IMR-90 (cell line): ENCODE data around the gene C17orf67. TPM values are rescaled to one million over a fixed set of nuclear protein-coding genes. Genes with fewer than 3 reads are reported as not detected.

Experiments used
- ATAC-seq: fragments of 200-7000 bp; cut with Tn5 transposase; 2 replicates; pipeline ENCODE4 v1.9.1; 2020; ENCODE audit warnings: low read depth, mild to moderate bottlenecking, moderate library complexity
- BruUV-seq: library from RNA; stranded (reverse); fragments of 400-500 nt; replicated peaks from 2 replicates; lab custom pipeline; 2021; lab: Mats Ljungman, UMichigan
- CTCF ChIA-PET: fragments of 300-600 bp; formaldehyde crosslinking; extraction: SDS; loops from one replicate; lab custom pipeline; 2021; ENCODE audit warnings: antibody characterized with exemption; lab: Yijun Ruan, JAX
- POLR2A ChIA-PET: fragments of 300-600 bp; sonication (Branson Sonifier 250); formaldehyde crosslinking; loops from one replicate; lab custom pipeline; 2022; ENCODE audit warnings: antibody characterized with exemption; ENCODE audit not compliant: unreplicated experiment; lab: Charles Lee
- DNase-seq: peaks from one replicate; pipeline ENCODE4 v3.0.0; 2013
- H2AFZ ChIP-seq: replicated peaks from 2 replicates; pipeline ENCODE3; 2013; ENCODE audit warnings: low read length, mild to moderate bottlenecking; ENCODE audit not compliant: poor library complexity
- H2AK5ac ChIP-seq: 2 replicates; pipeline ENCODE4 v1.6.1; 2013; ENCODE audit warnings: low read depth, low read length, inconsistent platforms
- H2AK9ac ChIP-seq: replicated peaks from 2 replicates; pipeline ENCODE3; 2013; ENCODE audit warnings: mild to moderate bottlenecking, low read depth, low read length, moderate library complexity; ENCODE audit not compliant: poor library complexity
- H2BK120ac ChIP-seq: 2 replicates; pipeline ENCODE4 v1.6.1; 2013; ENCODE audit warnings: low read depth, low read length, inconsistent platforms
- H2BK15ac ChIP-seq: 3 replicates; pipeline ENCODE4 v1.6.1; 2013; ENCODE audit warnings: low read depth, low read length, inconsistent platforms
- H2BK20ac ChIP-seq: 2 replicates; pipeline ENCODE4 v1.6.1; 2013; ENCODE audit warnings: low read depth, mild to moderate bottlenecking, inconsistent platforms, low read length, moderate library complexity
- H2BK5ac ChIP-seq: 2 replicates; pipeline ENCODE4 v1.6.1; 2013; ENCODE audit warnings: mild to moderate bottlenecking, low read depth, low read length, inconsistent platforms; ENCODE audit not compliant: poor library complexity, severe bottlenecking
- H3K14ac ChIP-seq: replicated peaks from 2 replicates; pipeline ENCODE4 v1.6.1; 2013; ENCODE audit warnings: low read depth, low read length, inconsistent platforms
- H3K18ac ChIP-seq: 2 replicates; pipeline ENCODE4 v1.6.1; 2013; ENCODE audit warnings: low read depth, low read length, control low read depth
- H3K23ac ChIP-seq: 2 replicates; pipeline ENCODE4 v1.6.1; 2013; ENCODE audit warnings: low read depth, low read length, inconsistent platforms
- H3K27ac ChIP-seq: 2 replicates; pipeline ENCODE4 v1.5.1; 2013; ENCODE audit warnings: mild to moderate bottlenecking, control low read depth, low read length; ENCODE audit not compliant: insufficient read depth
- H3K27me3 ChIP-seq: 2 replicates; pipeline ENCODE4 v1.6.1; 2013; ENCODE audit warnings: low read length; ENCODE audit not compliant: control insufficient read depth, insufficient read depth
- H3K36me3 ChIP-seq: 2 replicates; pipeline ENCODE4 v1.6.1; 2013; ENCODE audit warnings: low read length, mixed read lengths; ENCODE audit not compliant: control insufficient read depth, insufficient read depth
- H3K4ac ChIP-seq: 2 replicates; pipeline ENCODE4 v1.6.1; 2013; ENCODE audit warnings: low read depth, low read length, inconsistent platforms
- H3K4me1 ChIP-seq: 2 replicates; pipeline ENCODE4 v1.6.1; 2013; ENCODE audit warnings: low read length, mixed read lengths; ENCODE audit not compliant: control insufficient read depth, insufficient read depth
- H3K4me2 ChIP-seq: 2 replicates; pipeline ENCODE4 v1.6.1; 2013; ENCODE audit warnings: low read depth, mild to moderate bottlenecking, control low read depth, low read length, moderate library complexity
- H3K4me3 ChIP-seq: 2 replicates; pipeline ENCODE4 v1.5.1; 2013; ENCODE audit warnings: low read depth, mild to moderate bottlenecking, control low read depth, low read length, moderate library complexity; ENCODE audit not compliant: insufficient read depth
- H3K56ac ChIP-seq: 2 replicates; pipeline ENCODE4 v1.6.1; 2013; ENCODE audit warnings: low read length, inconsistent platforms; ENCODE audit not compliant: insufficient read depth; ENCODE audit errors: extremely low read depth
- H3K79me1 ChIP-seq, 2 experiments: 2 replicates each; pipeline ENCODE4 v1.6.1; 2013; ENCODE audit warnings: low read length in 2 of 2, inconsistent platforms in 1 of 2, low read depth in 1 of 2
- H3K9ac ChIP-seq: 2 replicates; pipeline ENCODE4 v1.6.1; 2013; ENCODE audit warnings: low read depth, low read length, control low read depth
- H3K9me1 ChIP-seq: 2 replicates; pipeline ENCODE4 v1.6.1; 2013; ENCODE audit warnings: low read length, inconsistent platforms; ENCODE audit not compliant: insufficient read depth
- H3K9me3 ChIP-seq: 2 replicates; pipeline ENCODE4 v1.6.1; 2013; ENCODE audit warnings: low read length; ENCODE audit not compliant: control insufficient read depth, insufficient read depth
- H4K20me1 ChIP-seq: 2 replicates; pipeline ENCODE4 v1.6.1; 2013; ENCODE audit warnings: low read length, inconsistent platforms; ENCODE audit not compliant: insufficient read depth
- H4K5ac ChIP-seq: 2 replicates; pipeline ENCODE4 v1.6.1; 2013; ENCODE audit warnings: mild to moderate bottlenecking, low read depth, low read length, control low read depth
- H4K8ac ChIP-seq, 2 experiments: 2 replicates each; pipeline ENCODE4 v1.6.1; 2013; ENCODE audit warnings: low read depth in 2 of 2, low read length in 2 of 2, control low read depth in 1 of 2, inconsistent platforms in 1 of 2
- H4K91ac ChIP-seq: 2 replicates; pipeline ENCODE4 v1.6.1; 2013; ENCODE audit warnings: low read depth, low read length, inconsistent platforms; ENCODE audit not compliant: insufficient read depth
- BHLHE40 ChIP-seq: fragments of 150-350 bp; IDR thresholded peaks from 2 replicates; pipeline ENCODE4 v1.6.1; 2016; ENCODE audit warnings: mild to moderate bottlenecking, low read depth, low read length
- CEBPB ChIP-seq: IDR thresholded peaks from 2 replicates; pipeline ENCODE4 v1.6.1; 2012; ENCODE audit warnings: low read depth, low read length, improper control_type of control experiment
- CHD1 ChIP-seq: IDR thresholded peaks from 2 replicates; pipeline ENCODE4 v1.6.1; 2012; ENCODE audit warnings: low read depth, low read length, improper control_type of control experiment
- ELK1 ChIP-seq: fragments of 150-350 bp; IDR thresholded peaks from 2 replicates; pipeline ENCODE4 v1.6.1; 2016; ENCODE audit warnings: low read depth, mild to moderate bottlenecking, low read length, moderate library complexity, borderline replicate concordance
- FOS ChIP-seq: fragments of 150-350 bp; IDR thresholded peaks from 2 replicates; pipeline ENCODE4 v1.6.1; 2016; ENCODE audit warnings: low read depth, low read length
- MAFK ChIP-seq: IDR thresholded peaks from 2 replicates; pipeline ENCODE4 v1.6.1; 2012; ENCODE audit warnings: low read depth, low read length, improper control_type of control experiment
- MAZ ChIP-seq: IDR thresholded peaks from 2 replicates; pipeline ENCODE4 v1.6.1; 2012; ENCODE audit warnings: low read depth, mild to moderate bottlenecking, low read length, improper control_type of control experiment, moderate library complexity, borderline replicate concordance
- MXI1 ChIP-seq: IDR thresholded peaks from 2 replicates; pipeline ENCODE4 v1.6.1; 2012; ENCODE audit warnings: low read depth, mild to moderate bottlenecking, low read length, moderate library complexity, borderline replicate concordance
- NFE2L2 ChIP-seq: fragments of 150-350 bp; IDR thresholded peaks from 2 replicates; pipeline ENCODE4 v1.6.1; 2016; ENCODE audit warnings: low read depth, mild to moderate bottlenecking, low read length
- POLR2A ChIP-seq: IDR thresholded peaks from 2 replicates; pipeline ENCODE4 v1.6.1; 2012; ENCODE audit warnings: mild to moderate bottlenecking, low read depth, low read length
- RAD21 ChIP-seq: IDR thresholded peaks from 2 replicates; pipeline ENCODE4 v1.6.1; 2012; ENCODE audit warnings: low read length, improper control_type of control experiment
- RCOR1 ChIP-seq: IDR thresholded peaks from 2 replicates; pipeline ENCODE4 v1.6.1; 2012; ENCODE audit warnings: mild to moderate bottlenecking, low read length, improper control_type of control experiment; ENCODE audit not compliant: insufficient replicate concordance
- RFX5 ChIP-seq: IDR thresholded peaks from 2 replicates; pipeline ENCODE4 v1.8.0; 2012; ENCODE audit warnings: low read depth, mild to moderate bottlenecking, low read length, moderate library complexity
- SMC3 ChIP-seq: fragments of 150-350 bp; IDR thresholded peaks from 2 replicates; pipeline ENCODE4 v1.6.1; 2016; ENCODE audit warnings: low read depth, mild to moderate bottlenecking, antibody characterized with exemption, low read length, moderate library complexity
- dilution Hi-C: fragments of 300-500 bp; cut with HindIII; formaldehyde crosslinking; loops from one replicate; pipeline ENCODE4 v1.14.3; 2018; ENCODE audit warnings: low sequenced_read_pairs; ENCODE audit not compliant: unreplicated experiment
- in situ Hi-C: fragments of 300-500 bp; cut with MboI; formaldehyde crosslinking; loops from 3 replicates; pipeline ENCODE4 v1.14.3; 2019; ENCODE audit warnings: low sequenced_read_pairs, inconsistent platforms, mixed read lengths
- intact Hi-C: fragments of 100-400 bp; cut with micrococcal nuclease; formaldehyde crosslinking; loops from 2 replicates; pipeline ENCODE4 v1.10.0; 2022
- polyA plus RNA-seq, 3 experiments: library from polyadenylated mRNA; depleted of rRNA; stranded (reverse); fragments of >200 nt; gene quantifications; 2 replicates each; pipeline ENCODE4 v1.2.3, GENCODE V29; 2012; ENCODE audit warnings: low replicate concordance in 1 of 3
- total RNA-seq: library from RNA; depleted of rRNA; stranded (reverse); fragments of >200 nt; gene quantifications from 2 replicates; pipeline ENCODE4 v1.2.3, GENCODE V29; 2012
- TF ChIP-seq, protein P1 (sequence below): conservative IDR thresholded peaks from 2 replicates; pipeline ENCODE4 v1.5.1; 2012; ENCODE audit warnings: mild to moderate bottlenecking, low read depth, low read length, improper control_type of control experiment
- TF ChIP-seq, protein P2 (sequence below): fragments of 150-350 bp; IDR thresholded peaks from 2 replicates; pipeline ENCODE4 v1.6.1; 2017; ENCODE audit warnings: mild to moderate bottlenecking, antibody characterized with exemption, low read length, low read depth

Gene C17orf67
- total and polyA plus RNA-seq, 2 of the 4 experiments (the other 2 are of a cell fraction), result 0.18 to 1.1 TPM

GRCh38 chr17:56793531-56793930 is 40.2 kb downstream of the C17orf67 start:
- intact Hi-C loops, result no loop called here
- Histone ChIP-seq H4K20me1 (no peaks in the 10 kb centered on the region), H3K4me1 (no peaks in the 10 kb centered on the region; the same call in 1 of the 2 replicates), H3K9ac (no peak overlapping the region), H2AFZ (no peak overlapping the region), H3K27me3 (peaks cover 3% of the 10 kb centered on the region; the same call in 1 of the 2 replicates), H3K9me1 (no peaks in the 10 kb centered on the region; the same call in 1 of the 2 replicates), H3K18ac (no peak overlapping the region), H2AK9ac (no peak overlapping the region), H3K9me3 (no peaks in the 10 kb centered on the region), H3K56ac (no peak overlapping the region), H3K4ac (no peak overlapping the region), H2BK120ac (no peak overlapping the region), H4K91ac (no peak overlapping the region), H3K23ac (no peak overlapping the region), H3K27ac (no peak overlapping the region), H2AK5ac (no peak overlapping the region), H3K14ac (no peak overlapping the region), H3K4me3 (no peak overlapping the region), H2BK20ac (no peak overlapping the region), H3K4me2 (no peak overlapping the region), H2BK5ac (no peak overlapping the region), H2BK15ac (no peak overlapping the region), H3K79me1 (no peaks in the 10 kb centered on the region), H4K8ac (no peak overlapping the region), H3K36me3 (no peaks in the 10 kb centered on the region), H4K5ac (no peak overlapping the region)
- no peak for TF ChIP-seq SMC3
- TF ChIP-seq, protein P1, sequence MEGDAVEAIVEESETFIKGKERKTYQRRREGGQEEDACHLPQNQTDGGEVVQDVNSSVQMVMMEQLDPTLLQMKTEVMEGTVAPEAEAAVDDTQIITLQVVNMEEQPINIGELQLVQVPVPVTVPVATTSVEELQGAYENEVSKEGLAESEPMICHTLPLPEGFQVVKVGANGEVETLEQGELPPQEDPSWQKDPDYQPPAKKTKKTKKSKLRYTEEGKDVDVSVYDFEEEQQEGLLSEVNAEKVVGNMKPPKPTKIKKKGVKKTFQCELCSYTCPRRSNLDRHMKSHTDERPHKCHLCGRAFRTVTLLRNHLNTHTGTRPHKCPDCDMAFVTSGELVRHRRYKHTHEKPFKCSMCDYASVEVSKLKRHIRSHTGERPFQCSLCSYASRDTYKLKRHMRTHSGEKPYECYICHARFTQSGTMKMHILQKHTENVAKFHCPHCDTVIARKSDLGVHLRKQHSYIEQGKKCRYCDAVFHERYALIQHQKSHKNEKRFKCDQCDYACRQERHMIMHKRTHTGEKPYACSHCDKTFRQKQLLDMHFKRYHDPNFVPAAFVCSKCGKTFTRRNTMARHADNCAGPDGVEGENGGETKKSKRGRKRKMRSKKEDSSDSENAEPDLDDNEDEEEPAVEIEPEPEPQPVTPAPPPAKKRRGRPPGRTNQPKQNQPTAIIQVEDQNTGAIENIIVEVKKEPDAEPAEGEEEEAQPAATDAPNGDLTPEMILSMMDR, result no peak
- TF ChIP-seq FOS, result no peak
- TF ChIP-seq CHD1, result no peak
- TF ChIP-seq MAZ, result no peak
- TF ChIP-seq RCOR1, result no peak
- TF ChIP-seq MAFK, result no peak
- TF ChIP-seq POLR2A, result no peak
- TF ChIP-seq RFX5, result no peak
- TF ChIP-seq ELK1, result no peak
- TF ChIP-seq MXI1, result no peak
- TF ChIP-seq, protein P2, sequence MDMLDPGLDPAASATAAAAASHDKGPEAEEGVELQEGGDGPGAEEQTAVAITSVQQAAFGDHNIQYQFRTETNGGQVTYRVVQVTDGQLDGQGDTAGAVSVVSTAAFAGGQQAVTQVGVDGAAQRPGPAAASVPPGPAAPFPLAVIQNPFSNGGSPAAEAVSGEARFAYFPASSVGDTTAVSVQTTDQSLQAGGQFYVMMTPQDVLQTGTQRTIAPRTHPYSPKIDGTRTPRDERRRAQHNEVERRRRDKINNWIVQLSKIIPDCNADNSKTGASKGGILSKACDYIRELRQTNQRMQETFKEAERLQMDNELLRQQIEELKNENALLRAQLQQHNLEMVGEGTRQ, result no peak
- TF ChIP-seq CEBPB, result no peak
- no peak for TF ChIP-seq RAD21
- no peak for TF ChIP-seq NFE2L2
- no peak for TF ChIP-seq BHLHE40
- DNase-seq (no peak), ATAC-seq (peak; percentile 56)
- dilution Hi-C loops, result no loop called here
- POLR2A ChIA-PET, result no interaction called here
- no TSS peak for BruUV-seq
- in situ Hi-C loops, result no loop called here
- CTCF ChIA-PET, result interaction anchor here (0.6 kb wide), 1 partner anchor 1134 kb away, joined by 5 read pairs; no protein-coding TSS in a partner anchor
